WTC11 (cell line): ENCODE data around the gene INPP5A. TPM values are rescaled to one million over a fixed set of nuclear protein-coding genes. Genes with fewer than 3 reads are reported as not detected.

Experiments used
- ATAC-seq: fragments of 200-7000 bp; cut with Tn5 transposase; 2 replicates; pipeline ENCODE4 v1.10.0; 2021; ENCODE audit warnings: mild to moderate bottlenecking, moderate library complexity
- CTCF ChIA-PET: fragments of 300-600 bp; sonication (Branson Sonifier 250); formaldehyde crosslinking; loops from one replicate; lab custom pipeline; 2021; ENCODE audit warnings: antibody characterized with exemption; lab: Charles Lee
- POLR2A ChIA-PET: fragments of 350-600 bp; sonication (Branson Sonifier 250); formaldehyde crosslinking; loops from one replicate; lab custom pipeline; 2021; ENCODE audit warnings: antibody characterized with exemption; lab: Charles Lee
- DNase-seq: peaks from one replicate; pipeline ENCODE4 v3.0.0; 2021; ENCODE audit warnings: low spot score
- H3K27ac Mint-ChIP-seq: 2 replicates; pipeline ENCODE4 v1.8.0; 2021; ENCODE audit warnings: mixed read lengths
- H3K27me3 Mint-ChIP-seq: 2 replicates; pipeline ENCODE4 v1.8.0; 2021; ENCODE audit warnings: low read depth, mild to moderate bottlenecking, moderate library complexity, mixed read lengths
- H3K36me3 Mint-ChIP-seq: 2 replicates; pipeline ENCODE4 v1.8.0; 2021; ENCODE audit warnings: mixed read lengths
- H3K4me1 Mint-ChIP-seq: 2 replicates; pipeline ENCODE4 v1.8.0; 2022; ENCODE audit warnings: mixed read lengths
- H3K4me3 Mint-ChIP-seq: 2 replicates; pipeline ENCODE4 v1.8.0; 2021; ENCODE audit warnings: mild to moderate bottlenecking, moderate library complexity, mixed read lengths
- H3K9me3 Mint-ChIP-seq: 2 replicates; pipeline ENCODE4 v1.8.0; 2021; ENCODE audit warnings: mixed read lengths
- ATF6 ChIP-seq: sonication (generic); formaldehyde crosslinking; IDR thresholded peaks from 2 replicates; pipeline ENCODE4 v1.8.1; 2023; ENCODE audit warnings: mild to moderate bottlenecking, missing genetic modification reagents
- ELF4 ChIP-seq: sonication (generic); formaldehyde crosslinking; IDR thresholded peaks from 2 replicates; pipeline ENCODE4 v1.8.1; 2022; ENCODE audit warnings: low read depth, mild to moderate bottlenecking, moderate library complexity, missing genetic modification reagents
- EMX1 ChIP-seq: fragments of 250-450 bp; sonication (Bioruptor Pico); IDR thresholded peaks from 2 replicates; pipeline ENCODE4 v1.8.0; 2021; ENCODE audit warnings: mild to moderate bottlenecking
- ESRRA ChIP-seq: sonication (generic); formaldehyde crosslinking; IDR thresholded peaks from 2 replicates; pipeline ENCODE4 v1.8.1; 2022; ENCODE audit warnings: mild to moderate bottlenecking, missing genetic modification reagents, borderline replicate concordance
- IRF2 ChIP-seq: sonication (generic); formaldehyde crosslinking; IDR thresholded peaks from 2 replicates; pipeline ENCODE4 v1.8.0; 2022; ENCODE audit warnings: low read depth, missing genetic modification reagents, borderline replicate concordance
- NFE2L1 ChIP-seq: sonication (generic); formaldehyde crosslinking; IDR thresholded peaks from 2 replicates; pipeline ENCODE4 v1.8.1; 2023; ENCODE audit warnings: missing genetic modification reagents
- NR1H2 ChIP-seq: sonication (generic); formaldehyde crosslinking; IDR thresholded peaks from 2 replicates; pipeline ENCODE4 v1.9.0; 2021; ENCODE audit warnings: mild to moderate bottlenecking, moderate library complexity, missing genetic modification reagents
- NR2C2 ChIP-seq: sonication (generic); formaldehyde crosslinking; IDR thresholded peaks from 2 replicates; pipeline ENCODE4 v1.8.0; 2022; ENCODE audit warnings: mild to moderate bottlenecking, missing genetic modification reagents
- PRRX2 ChIP-seq: fragments of 250-450 bp; sonication (Bioruptor Pico); IDR thresholded peaks from 2 replicates; pipeline ENCODE4 v1.8.0; 2021; ENCODE audit warnings: mild to moderate bottlenecking
- RELA ChIP-seq: sonication (generic); formaldehyde crosslinking; IDR thresholded peaks from 2 replicates; pipeline ENCODE4 v1.8.1; 2022; ENCODE audit warnings: missing genetic modification reagents, mild to moderate bottlenecking, borderline replicate concordance
- SOX15 ChIP-seq: fragments of 250-450 bp; sonication (Bioruptor Pico); IDR thresholded peaks from 2 replicates; pipeline ENCODE4 v1.9.0; 2021; ENCODE audit warnings: mild to moderate bottlenecking
- SP1 ChIP-seq: sonication (generic); formaldehyde crosslinking; conservative IDR thresholded peaks from 2 replicates; pipeline ENCODE4 v1.8.1; 2022; ENCODE audit warnings: missing genetic modification reagents
- TEAD1 ChIP-seq: sonication (generic); formaldehyde crosslinking; IDR thresholded peaks from 2 replicates; pipeline ENCODE4 v1.8.0; 2022; ENCODE audit warnings: mild to moderate bottlenecking, missing genetic modification reagents
- USF1 ChIP-seq: sonication (generic); formaldehyde crosslinking; IDR thresholded peaks from 2 replicates; pipeline ENCODE4 v1.8.0; 2022; ENCODE audit warnings: mild to moderate bottlenecking, missing genetic modification reagents
- ZMAT4 ChIP-seq: fragments of 250-450 bp; sonication (Bioruptor Pico); IDR thresholded peaks from 2 replicates; pipeline ENCODE4 v1.9.0; 2021; ENCODE audit warnings: mild to moderate bottlenecking
- ZNF121 ChIP-seq: sonication (generic); formaldehyde crosslinking; IDR thresholded peaks from 2 replicates; pipeline ENCODE4 v1.8.0; 2023; ENCODE audit warnings: missing genetic modification reagents
- ZNF138 ChIP-seq: sonication (generic); formaldehyde crosslinking; conservative IDR thresholded peaks from 2 replicates; pipeline ENCODE4 v1.8.1; 2022; ENCODE audit warnings: mild to moderate bottlenecking, moderate library complexity, missing genetic modification reagents
- ZNF512 ChIP-seq: sonication (generic); formaldehyde crosslinking; IDR thresholded peaks from 2 replicates; pipeline ENCODE4 v1.8.1; 2022; ENCODE audit warnings: missing genetic modification reagents, borderline replicate concordance
- total RNA-seq: library from RNA; stranded (reverse); gene quantifications from 3 replicates; pipeline ENCODE4 v1.2.3, GENCODE V29; 2021
- TF ChIP-seq, protein P1 (sequence below): sonication (generic); formaldehyde crosslinking; IDR thresholded peaks from 2 replicates; pipeline ENCODE4 v1.8.1; 2023; ENCODE audit warnings: mild to moderate bottlenecking, moderate library complexity, missing genetic modification reagents
- TF ChIP-seq, protein P2 (sequence below): fragments of 250-450 bp; sonication (Bioruptor Pico); IDR thresholded peaks from 2 replicates; pipeline ENCODE4 v2.1.2; 2022; ENCODE audit warnings: mild to moderate bottlenecking, moderate library complexity

Gene INPP5A
- total RNA-seq, 1 experiment from 2014 or later, result 22.1 TPM

DNA sequence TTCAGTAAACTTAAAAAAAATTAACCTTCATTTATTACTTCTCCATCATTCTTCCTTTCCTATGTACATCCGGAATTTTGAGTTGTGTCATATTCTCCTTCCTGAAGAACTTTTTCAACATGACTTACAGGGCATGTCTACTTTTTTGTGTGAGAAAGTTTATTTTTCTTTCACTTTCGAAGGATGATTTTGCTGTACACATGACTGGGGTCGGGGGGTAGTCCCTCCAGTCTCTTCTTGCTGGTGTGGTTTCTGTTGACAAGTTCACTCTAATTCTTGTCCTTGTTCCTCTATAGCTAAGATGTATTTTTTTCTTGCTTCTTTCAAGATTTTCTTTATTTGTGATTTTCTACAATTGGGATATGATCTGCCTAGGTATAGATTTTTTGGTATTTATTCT is 55.8 kb downstream of the INPP5A start (continued):
- TF ChIP-seq, protein P1, sequence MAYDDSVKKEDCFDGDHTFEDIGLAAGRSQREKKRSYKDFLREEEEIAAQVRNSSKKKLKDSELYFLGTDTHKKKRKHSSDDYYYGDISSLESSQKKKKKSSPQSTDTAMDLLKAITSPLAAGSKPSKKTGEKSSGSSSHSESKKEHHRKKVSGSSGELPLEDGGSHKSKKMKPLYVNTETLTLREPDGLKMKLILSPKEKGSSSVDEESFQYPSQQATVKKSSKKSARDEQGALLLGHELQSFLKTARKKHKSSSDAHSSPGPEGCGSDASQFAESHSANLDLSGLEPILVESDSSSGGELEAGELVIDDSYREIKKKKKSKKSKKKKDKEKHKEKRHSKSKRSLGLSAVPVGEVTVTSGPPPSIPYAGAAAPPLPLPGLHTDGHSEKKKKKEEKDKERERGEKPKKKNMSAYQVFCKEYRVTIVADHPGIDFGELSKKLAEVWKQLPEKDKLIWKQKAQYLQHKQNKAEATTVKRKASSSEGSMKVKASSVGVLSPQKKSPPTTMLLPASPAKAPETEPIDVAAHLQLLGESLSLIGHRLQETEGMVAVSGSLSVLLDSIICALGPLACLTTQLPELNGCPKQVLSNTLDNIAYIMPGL (CRISPR knock-in tag), result no peak
- no peak for TF ChIP-seq ZNF138 (CRISPR knock-in tag)
- no peak for TF ChIP-seq ATF6 (CRISPR knock-in tag)
- TF ChIP-seq ZMAT4 (CRISPR knock-in tag), result no peak
- TF ChIP-seq ELF4 (CRISPR knock-in tag), result no peak
- TF ChIP-seq, protein P2, sequence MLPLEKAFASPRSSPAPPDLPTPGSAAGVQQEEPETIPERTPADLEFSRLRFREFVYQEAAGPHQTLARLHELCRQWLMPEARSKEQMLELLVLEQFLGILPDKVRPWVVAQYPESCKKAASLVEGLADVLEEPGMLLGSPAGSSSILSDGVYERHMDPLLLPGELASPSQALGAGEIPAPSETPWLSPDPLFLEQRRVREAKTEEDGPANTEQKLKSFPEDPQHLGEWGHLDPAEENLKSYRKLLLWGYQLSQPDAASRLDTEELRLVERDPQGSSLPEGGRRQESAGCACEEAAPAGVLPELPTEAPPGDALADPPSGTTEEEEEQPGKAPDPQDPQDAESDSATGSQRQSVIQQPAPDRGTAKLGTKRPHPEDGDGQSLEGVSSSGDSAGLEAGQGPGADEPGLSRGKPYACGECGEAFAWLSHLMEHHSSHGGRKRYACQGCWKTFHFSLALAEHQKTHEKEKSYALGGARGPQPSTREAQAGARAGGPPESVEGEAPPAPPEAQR (CRISPR knock-in tag), result no peak

GRCh38 chr10:132593900-132594876 is 56.6 kb downstream of the INPP5A start:
- peaks cover 13% of the 10 kb centered on the region for H3K4me1 Mint-ChIP-seq
- CTCF ChIA-PET, result no interaction called here
- H3K27ac Mint-ChIP-seq, result no peak overlapping the region

DNA sequence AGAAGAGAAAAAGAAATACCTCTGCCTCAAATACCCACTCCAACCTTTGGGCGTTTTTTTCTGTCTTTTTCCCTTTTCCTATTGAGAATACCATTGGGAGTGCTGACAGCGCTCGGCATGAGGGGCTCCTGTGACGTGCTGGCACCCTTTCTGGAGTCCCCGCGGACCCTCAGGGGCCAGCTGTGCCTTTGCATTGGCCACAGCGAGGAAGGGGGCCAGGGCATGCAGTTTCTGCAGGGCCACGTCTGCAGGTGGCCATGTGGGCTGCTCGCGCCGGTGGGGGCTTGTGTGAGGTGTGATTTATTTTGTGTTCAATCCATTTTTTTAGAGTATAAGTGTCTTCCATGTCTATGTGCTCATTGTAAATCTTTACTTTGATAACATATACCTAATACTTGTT is 57.4 kb downstream of the INPP5A start:
- Mint-ChIP-seq H3K36me3 (peaks cover 7% of the 10 kb centered on the region), H3K27me3 (peaks cover 13% of the 10 kb centered on the region), H3K4me1 (peaks cover 13% of the 10 kb centered on the region), H3K9me3 (peaks cover 28% of the 10 kb centered on the region), H3K4me3 (no peak overlapping the region), H3K27ac (no peak overlapping the region)
- ChIA-PET CTCF (no interaction called here), POLR2A (no interaction called here)
- TF ChIP-seq ZNF121 (no peak), NR2C2 (CRISPR knock-in tag) (no peak), RELA (CRISPR knock-in tag) (no peak), ZNF512 (CRISPR knock-in tag) (no peak), SOX15 (CRISPR knock-in tag) (no peak), NFE2L1 (CRISPR knock-in tag) (no peak), ESRRA (no peak), IRF2 (CRISPR knock-in tag) (no peak), USF1 (CRISPR knock-in tag) (no peak), TEAD1 (CRISPR knock-in tag) (no peak), EMX1 (no peak), NR1H2 (CRISPR knock-in tag) (no peak)
- TF ChIP-seq, protein P1 (CRISPR knock-in tag), result no peak
- ATAC-seq (no peak), DNase-seq (no peak)

More at GRCh38 chr10:132593900-132594876, 56.6 kb downstream of the INPP5A start:
- DNase-seq (no peak), ATAC-seq (no peak)
- peaks cover 20% of the 10 kb centered on the region for H3K9me3 Mint-ChIP-seq
- no peak overlapping the region for H3K4me3 Mint-ChIP-seq
- TF ChIP-seq NR2C2 (CRISPR knock-in tag) (no peak), PRRX2 (CRISPR knock-in tag) (no peak), SP1 (CRISPR knock-in tag) (no peak)
- H3K27me3 Mint-ChIP-seq, result peaks cover 6% of the 10 kb centered on the region; the same call in 1 of the 2 replicates
- peaks cover 6% of the 10 kb centered on the region for H3K36me3 Mint-ChIP-seq
- POLR2A ChIA-PET, result no interaction called here
